K562 (cell line): ENCODE results near the gene SGMS1. TPM values are rescaled to one million over a fixed set of nuclear protein-coding genes. Genes with fewer than 3 reads are reported as not detected.

Experiments
- CEBPZ ChIP-seq: fragments of 150-350 bp; IDR thresholded peaks from 2 replicates; pipeline ENCODE4 v1.6.1; 2014; ENCODE audit warnings: low read depth, mild to moderate bottlenecking, low read length, borderline replicate concordance
- FOXM1 ChIP-seq, 2 experiments: fragments of 450-650 bp in 1 of 2; sonication (generic) in 1 of 2; formaldehyde crosslinking in 1 of 2; IDR thresholded peaks; 2 replicates each; pipeline versions ENCODE4 v1.6.1 to v1.9.0; 2017 to 2022; ENCODE audit warnings: low read depth in 2 of 2, mild to moderate bottlenecking in 2 of 2, missing genetic modification reagents in 1 of 2, moderate library complexity in 1 of 2
- KHSRP ChIP-seq: fragments of 450-650 bp; IDR thresholded peaks from 2 replicates; pipeline ENCODE4 v1.6.1; 2017
- MAFK ChIP-seq: IDR thresholded peaks from 2 replicates; pipeline ENCODE4 v1.6.1; 2011; ENCODE audit warnings: low read length, improper control_type of control experiment
- MGA ChIP-seq: fragments of 450-650 bp; IDR thresholded peaks from 2 replicates; pipeline ENCODE4 v1.6.1; 2016; ENCODE audit warnings: mild to moderate bottlenecking, moderate library complexity
- NR2C2 ChIP-seq, 2 experiments: fragments of 200-800 bp in 1 of 2; sonication (Bioruptor generic) in 1 of 2; sonication (generic) in 1 of 2; formaldehyde crosslinking in 1 of 2; IDR thresholded peaks; 2 replicates each; pipeline versions ENCODE4 v1.6.1 to v1.8.0; 2016 to 2022; ENCODE audit warnings: mild to moderate bottlenecking in 1 of 2, missing compliant biosample characterization in 1 of 2, missing genetic modification characterization in 1 of 2, missing genetic modification reagents in 1 of 2
- RBM25 ChIP-seq: fragments of 200-400 bp; formaldehyde crosslinking; IDR thresholded peaks from 2 replicates; pipeline ENCODE4 v1.6.1; 2018; ENCODE audit warnings: low read length, low read depth, moderate library complexity; ENCODE audit not compliant: severe bottlenecking
- TCF3 ChIP-seq: sonication (generic); formaldehyde crosslinking; IDR thresholded peaks from 2 replicates; pipeline ENCODE4 v1.4.0; 2020; ENCODE audit warnings: mild to moderate bottlenecking, missing genetic modification reagents
- TOE1 ChIP-seq, 2 experiments: fragments of 450-650 bp in 1 of 2; sonication (generic) in 1 of 2; formaldehyde crosslinking in 1 of 2; IDR thresholded peaks; 2 replicates each; pipeline versions ENCODE4 v1.7.1 to v1.8.0; 2016 to 2022; ENCODE audit warnings: borderline replicate concordance in 2 of 2, mild to moderate bottlenecking in 2 of 2, antibody characterized with exemption in 1 of 2, inconsistent platforms in 1 of 2, low read depth in 1 of 2, missing genetic modification reagents in 1 of 2, moderate library complexity in 1 of 2
- polyA plus RNA-seq, 8 experiments: library from polyadenylated mRNA; depleted of rRNA in 4 of 8; stranded (reverse) in 5 of 8; unstranded in 3 of 8; fragments of >200 nt; fragmentation: Nextera tagmentation in 2 of 8; fragmentation: Illumina TruSeq in 1 of 8; extraction: Ambion mirVana in 2 of 8; extraction: Trizol in 1 of 8; gene quantifications; 2 replicates each; pipeline versions ENCODE4 v1.2.1 to v1.2.3, GENCODE V29; 2011 to 2014; ENCODE audit warnings: inconsistent platforms in 1 of 8, missing spikeins in 1 of 8
- total RNA-seq, 7 experiments: library from RNA; depleted of rRNA in 6 of 7; stranded (reverse); fragments of >200 nt in 6 of 7; fragmentation: Illumina TruSeq in 2 of 7; extraction: Trizol in 2 of 7; gene quantifications; 2 replicates each; pipeline versions ENCODE4 v1.2.1 to v1.2.3, GENCODE V29; 2011 to 2021; ENCODE audit warnings: low replicate concordance in 1 of 7

SGMS1 gene
- total and polyA plus RNA-seq, 9 of the 15 experiments (the other 6 are each of a cell fraction or from before 2014, with no cell fraction given), result 22.6 to 232 (median 82.2) TPM

GRCh38 chr10:50582766-50583762 is 40.7 kb downstream of the SGMS1 start (continued):
- TF ChIP-seq MGA (peak; percentile 49), RBM25 (peak; percentile 34), TCF3 (CRISPR knock-in tag) (peak; percentile 49; the same call in 1 of the 2 replicates), MAFK (peak; percentile 38; the same call in 1 of the 2 replicates), KHSRP (peak; percentile 13; the same call in 1 of the 2 replicates), NR2C2 (CRISPR knock-in tag; IDR thresholded peaks at IDR 0.05) (no peak), NR2C2 (tag; IDR thresholded peaks at IDR 0.05) (peak; percentile 90), TOE1 (IDR thresholded peaks at IDR 0.05; ENCODE audit: borderline replicate concordance) (peak; percentile 14; the same call in 1 of the 2 replicates), TOE1 (CRISPR knock-in tag; IDR thresholded peaks at IDR 0.05; ENCODE audit: borderline replicate concordance, low read depth) (no peak), CEBPZ (no peak), FOXM1 (IDR thresholded peaks at IDR 0.05; ENCODE audit: low read depth) (no peak; the same call in 1 of the 2 replicates), FOXM1 (CRISPR knock-in tag; IDR thresholded peaks at IDR 0.05; ENCODE audit: low read depth) (no peak)
